Measurements from ENCODE around the gene GABRP.
"Not testable (repeated sequence)": the region's sequence is repeated elsewhere in the genome, so short reads cannot be mapped to it uniquely, and the experiment has no call there.

Gene GABRP

GRCh38 chr5:170762298-170762697 lies 21.2 kb upstream of the GABRP start:
- not testable (repeated sequence) for H3K36me3 ChIP-seq (ENCODE audit: control insufficient read depth in 5 of 5, insufficient read depth in 5 of 5, low read length in 5 of 5); H3K27ac ChIP-seq (ENCODE audit: low read depth, low read length); H3K9ac ChIP-seq (ENCODE audit: low read length in 5 of 5); H3K4me1 ChIP-seq (ENCODE audit: control insufficient read depth in 5 of 5, insufficient read depth in 5 of 5, low read length in 5 of 5); H3K4me3 ChIP-seq (ENCODE audit: low read depth in 1 of 5, low read length in 5 of 5); H3K27me3 ChIP-seq (ENCODE audit: control insufficient read depth in 5 of 5, insufficient read depth in 4 of 5, low read length in 5 of 5); H3K9me3 ChIP-seq (ENCODE audit: control insufficient read depth in 5 of 5, low read length in 5 of 5)

- not testable (repeated sequence) for H3K9me3 ChIP-seq (ENCODE audit: control insufficient read depth in 5 of 5, low read length in 5 of 5); H3K27ac ChIP-seq (ENCODE audit: low read depth, low read length); H3K4me3 ChIP-seq (ENCODE audit: low read depth in 1 of 5, low read length in 5 of 5); H3K4me1 ChIP-seq (ENCODE audit: control insufficient read depth in 5 of 5, insufficient read depth in 5 of 5, low read length in 5 of 5); H3K36me3 ChIP-seq (ENCODE audit: control insufficient read depth in 5 of 5, insufficient read depth in 5 of 5, low read length in 5 of 5); H3K9ac ChIP-seq (ENCODE audit: low read length in 5 of 5)
- H3K27me3 ChIP-seq (ENCODE audit: control insufficient read depth in 5 of 5, insufficient read depth in 4 of 5, low read length in 5 of 5), result peaks cover 0 to 14% (median 11%) of the 10 kb centered on the region in 5 donors
These were observed 17.7 kb upstream of the GABRP start for GRCh38 chr5:170765868-170766267.

- Histone ChIP-seq H3K4me3 (ENCODE audit: low read depth in 1 of 5, low read length in 5 of 5) (no peak overlapping the region), H3K4me1 (ENCODE audit: control insufficient read depth in 5 of 5, insufficient read depth in 5 of 5, low read length in 5 of 5) (no peaks in the 10 kb centered on the region), H3K27ac (ENCODE audit: low read depth, low read length) (no peak overlapping the region), H3K9ac (ENCODE audit: low read length in 5 of 5) (no peak overlapping the region), H3K27me3 (ENCODE audit: control insufficient read depth in 5 of 5, insufficient read depth in 4 of 5, low read length in 5 of 5) (peaks cover 0 to 13% (median 9%) of the 10 kb centered on the region in 5 donors), H3K9me3 (ENCODE audit: control insufficient read depth in 5 of 5, low read length in 5 of 5) (no peaks in the 10 kb centered on the region), H3K36me3 (ENCODE audit: control insufficient read depth in 5 of 5, insufficient read depth in 5 of 5, low read length in 5 of 5) (no peaks in the 10 kb centered on the region)
These were observed 14.3 kb upstream of the GABRP start for GRCh38 chr5:170769246-170769645.

GRCh38 chr5:170769898-170770416 lies 13.6 kb upstream of the GABRP start:
- no peak overlapping the region for H3K9ac ChIP-seq (ENCODE audit: low read length in 5 of 5)
- no peaks in the 10 kb centered on the region for H3K36me3 ChIP-seq (ENCODE audit: control insufficient read depth in 5 of 5, insufficient read depth in 5 of 5, low read length in 5 of 5)
- no peak overlapping the region for H3K4me3 ChIP-seq (ENCODE audit: low read depth in 1 of 5, low read length in 5 of 5)
- no peaks in the 10 kb centered on the region for H3K9me3 ChIP-seq (ENCODE audit: control insufficient read depth in 5 of 5, low read length in 5 of 5)
- H3K4me1 ChIP-seq (ENCODE audit: control insufficient read depth in 5 of 5, insufficient read depth in 5 of 5, low read length in 5 of 5), result no peaks in the 10 kb centered on the region
- no peak overlapping the region for H3K27ac ChIP-seq (ENCODE audit: low read depth, low read length)
- peaks cover 0 to 13% (median 9%) of the 10 kb centered on the region in 5 donors for H3K27me3 ChIP-seq (ENCODE audit: control insufficient read depth in 5 of 5, insufficient read depth in 4 of 5, low read length in 5 of 5)

DNA sequence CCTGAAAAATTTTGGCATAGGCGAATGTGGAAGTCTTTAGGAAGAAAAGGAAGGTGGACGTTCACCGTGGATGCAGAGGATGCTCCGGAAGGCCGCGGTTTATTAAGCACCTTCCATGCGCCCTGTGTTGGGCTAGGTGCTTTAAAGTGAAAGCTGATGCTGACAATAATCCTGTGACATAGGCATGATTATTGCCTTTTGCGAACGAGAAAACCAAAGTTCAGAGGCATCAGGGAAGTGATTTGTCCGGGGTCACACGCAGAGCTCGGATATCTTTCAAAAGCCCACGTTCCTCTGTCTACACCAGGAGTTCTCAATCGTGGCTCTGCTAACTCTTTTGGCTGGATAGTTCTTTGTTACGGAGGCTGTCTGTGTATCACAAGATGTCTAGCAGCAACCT lies 12.0 kb upstream of the GABRP start:
- Histone ChIP-seq H3K9me3 (ENCODE audit: control insufficient read depth in 5 of 5, low read length in 5 of 5) (no peaks in the 10 kb centered on the region), H3K9ac (ENCODE audit: low read length in 5 of 5) (no peak overlapping the region), H3K27ac (ENCODE audit: low read depth, low read length) (no peak overlapping the region), H3K27me3 (ENCODE audit: control insufficient read depth in 5 of 5, insufficient read depth in 4 of 5, low read length in 5 of 5) (peaks cover 0 to 13% (median 9%) of the 10 kb centered on the region in 5 donors), H3K4me1 (ENCODE audit: control insufficient read depth in 5 of 5, insufficient read depth in 5 of 5, low read length in 5 of 5) (no peaks in the 10 kb centered on the region), H3K36me3 (ENCODE audit: control insufficient read depth in 5 of 5, insufficient read depth in 5 of 5, low read length in 5 of 5) (no peaks in the 10 kb centered on the region), H3K4me3 (ENCODE audit: low read depth in 1 of 5, low read length in 5 of 5) (no peak overlapping the region)

GRCh38 chr5:170773024-170773985 lies 10.2 kb upstream of the GABRP start:
- no peaks in the 10 kb centered on the region for H3K36me3 ChIP-seq (ENCODE audit: control insufficient read depth in 5 of 5, insufficient read depth in 5 of 5, low read length in 5 of 5)
- no peak overlapping the region for H3K9ac ChIP-seq (ENCODE audit: low read length in 5 of 5)
- H3K4me1 ChIP-seq (ENCODE audit: control insufficient read depth in 5 of 5, insufficient read depth in 5 of 5, low read length in 5 of 5), result no peaks in the 10 kb centered on the region
- H3K4me3 ChIP-seq (ENCODE audit: low read depth in 1 of 5, low read length in 5 of 5), result no peak overlapping the region
- no peak overlapping the region for H3K27ac ChIP-seq (ENCODE audit: low read depth, low read length)
- H3K27me3 ChIP-seq (ENCODE audit: control insufficient read depth in 5 of 5, insufficient read depth in 4 of 5, low read length in 5 of 5), result peaks cover 0 to 10% (median 9%) of the 10 kb centered on the region in 5 donors
- H3K9me3 ChIP-seq (ENCODE audit: control insufficient read depth in 5 of 5, low read length in 5 of 5), result no peaks in the 10 kb centered on the region

GRCh38 chr5:170774831-170775230 lies 8.7 kb upstream of the GABRP start:
- H3K27ac ChIP-seq (ENCODE audit: low read depth, low read length), result no peak overlapping the region
- no peak overlapping the region for H3K4me3 ChIP-seq (ENCODE audit: low read depth in 1 of 5, low read length in 5 of 5)
- peaks cover 0 to 3% (median 2%) of the 10 kb centered on the region in 5 donors for H3K27me3 ChIP-seq (ENCODE audit: control insufficient read depth in 5 of 5, insufficient read depth in 4 of 5, low read length in 5 of 5)

DNA sequence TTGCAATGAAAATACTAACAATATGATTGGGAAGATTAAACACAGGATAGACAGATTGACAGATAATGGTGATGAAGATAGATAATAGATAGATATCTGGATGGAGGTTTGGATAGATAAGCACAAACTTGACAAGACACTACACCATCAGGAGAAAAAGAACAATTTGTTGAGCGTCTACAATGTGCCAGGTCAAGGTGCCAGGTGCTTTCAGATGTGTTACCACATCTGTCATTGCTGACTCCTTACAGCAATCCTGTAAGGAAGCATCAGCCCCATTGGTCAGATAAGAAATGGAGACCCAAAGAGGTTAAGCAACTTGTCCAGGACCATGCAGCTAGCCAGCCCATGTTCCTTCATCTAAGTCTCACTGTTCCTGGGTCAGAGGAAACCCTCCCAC lies 1.6 kb upstream of the GABRP start:
- Histone ChIP-seq H3K36me3 (ENCODE audit: control insufficient read depth in 5 of 5, insufficient read depth in 5 of 5, low read length in 5 of 5) (no peaks in the 10 kb centered on the region), H3K9me3 (ENCODE audit: control insufficient read depth in 5 of 5, low read length in 5 of 5) (no peaks in the 10 kb centered on the region), H3K27ac (ENCODE audit: low read depth, low read length) (no peak overlapping the region), H3K9ac (ENCODE audit: low read length in 5 of 5) (no peak overlapping the region), H3K27me3 (ENCODE audit: control insufficient read depth in 5 of 5, insufficient read depth in 4 of 5, low read length in 5 of 5) (peaks cover 0 to 3% (median 0%) of the 10 kb centered on the region in 5 donors), H3K4me3 (ENCODE audit: low read depth in 1 of 5, low read length in 5 of 5) (no peak overlapping the region), H3K4me1 (ENCODE audit: control insufficient read depth in 5 of 5, insufficient read depth in 5 of 5, low read length in 5 of 5) (peaks cover 0 to 7% (median 0%) of the 10 kb centered on the region in 5 donors)

More at GRCh38 chr5:170774831-170775230, 8.7 kb upstream of the GABRP start:
- Histone ChIP-seq H3K9ac (ENCODE audit: low read length in 5 of 5) (no peak overlapping the region), H3K9me3 (ENCODE audit: control insufficient read depth in 5 of 5, low read length in 5 of 5) (no peaks in the 10 kb centered on the region), H3K4me1 (ENCODE audit: control insufficient read depth in 5 of 5, insufficient read depth in 5 of 5, low read length in 5 of 5) (no peaks in the 10 kb centered on the region), H3K36me3 (ENCODE audit: control insufficient read depth in 5 of 5, insufficient read depth in 5 of 5, low read length in 5 of 5) (no peaks in the 10 kb centered on the region)

- peak overlapping the region in 1 of 5 donors; percentile 30 for H3K4me3 ChIP-seq (ENCODE audit: low read depth in 1 of 5, low read length in 5 of 5)
- no peaks in the 10 kb centered on the region for H3K36me3 ChIP-seq (ENCODE audit: control insufficient read depth in 5 of 5, insufficient read depth in 5 of 5, low read length in 5 of 5)
- no peak overlapping the region for H3K9ac ChIP-seq (ENCODE audit: low read length in 5 of 5)
- H3K27me3 ChIP-seq (ENCODE audit: control insufficient read depth in 5 of 5, insufficient read depth in 4 of 5, low read length in 5 of 5), result peaks cover 0 to 3% (median 0%) of the 10 kb centered on the region in 5 donors
- no peaks in the 10 kb centered on the region for H3K9me3 ChIP-seq (ENCODE audit: control insufficient read depth in 5 of 5, low read length in 5 of 5)
- H3K4me1 ChIP-seq (ENCODE audit: control insufficient read depth in 5 of 5, insufficient read depth in 5 of 5, low read length in 5 of 5), result peaks cover 0 to 7% (median 0%) of the 10 kb centered on the region in 5 donors
- no peak overlapping the region for H3K27ac ChIP-seq (ENCODE audit: low read depth, low read length)
These were observed 1.1 kb upstream of the GABRP start for GRCh38 chr5:170782438-170782837.

DNA sequence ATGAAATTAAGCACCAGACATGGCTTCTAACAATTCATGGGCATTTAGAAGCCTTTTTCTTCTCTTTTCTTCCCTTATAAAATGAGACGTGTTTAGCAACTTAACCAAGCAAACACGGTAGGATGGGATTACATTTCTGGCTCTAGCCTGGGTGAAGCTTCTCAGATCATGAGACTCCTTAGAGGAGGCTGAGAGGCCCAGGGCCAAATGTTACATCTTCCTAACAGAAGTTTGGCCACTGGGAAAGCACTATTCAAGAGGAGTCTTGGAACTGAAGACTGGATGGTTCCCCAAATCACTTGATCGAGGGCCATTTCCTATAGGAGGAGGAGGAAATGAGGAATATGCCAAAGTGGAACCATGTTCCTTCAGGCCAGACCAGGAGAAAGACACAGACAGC lies 1.9 kb downstream of the GABRP start:
- Histone ChIP-seq H3K4me1 (ENCODE audit: control insufficient read depth in 5 of 5, insufficient read depth in 5 of 5, low read length in 5 of 5) (peaks cover 0 to 7% (median 3%) of the 10 kb centered on the region in 5 donors), H3K9me3 (ENCODE audit: control insufficient read depth in 5 of 5, low read length in 5 of 5) (no peaks in the 10 kb centered on the region), H3K27me3 (ENCODE audit: control insufficient read depth in 5 of 5, insufficient read depth in 4 of 5, low read length in 5 of 5) (peaks cover 0 to 3% (median 2%) of the 10 kb centered on the region in 5 donors), H3K9ac (ENCODE audit: low read length in 5 of 5) (no peak overlapping the region), H3K4me3 (ENCODE audit: low read depth in 1 of 5, low read length in 5 of 5) (no peak overlapping the region), H3K27ac (ENCODE audit: low read depth, low read length) (no peak overlapping the region), H3K36me3 (ENCODE audit: control insufficient read depth in 5 of 5, insufficient read depth in 5 of 5, low read length in 5 of 5) (no peaks in the 10 kb centered on the region)
